Subcutaneous abdominal adipose tissue (tissue), 5 donors: ENCODE results near the gene CFAP299.

Experiments
- H3K27ac ChIP-seq: one replicate; pipeline ENCODE4 v1.7.0; 2013; ENCODE audit warnings: low read depth, mild to moderate bottlenecking, inconsistent platforms, low read length, moderate library complexity
- H3K27me3 ChIP-seq, 5 donors: one replicate each; pipeline ENCODE4 v1.7.0; 2013; ENCODE audit warnings: low read length in 5 of 5, inconsistent platforms in 1 of 5; ENCODE audit not compliant: control insufficient read depth in 5 of 5, insufficient read depth in 4 of 5
- H3K36me3 ChIP-seq, 5 donors: one replicate each; pipeline ENCODE4 v1.7.0; 2013; ENCODE audit warnings: low read length in 5 of 5; ENCODE audit not compliant: control insufficient read depth in 5 of 5, insufficient read depth in 5 of 5
- H3K4me1 ChIP-seq, 5 donors: one replicate each; pipeline ENCODE4 v1.7.0; 2013; ENCODE audit warnings: low read length in 5 of 5, mild to moderate bottlenecking in 3 of 5, moderate library complexity in 1 of 5; ENCODE audit not compliant: control insufficient read depth in 5 of 5, insufficient read depth in 5 of 5
- H3K4me3 ChIP-seq, 5 donors: one replicate each; pipeline ENCODE4 v1.7.0; 2013; ENCODE audit warnings: low read length in 5 of 5, low read depth in 1 of 5
- H3K9ac ChIP-seq, 5 donors: one replicate each; pipeline ENCODE4 v1.7.0; 2013; ENCODE audit warnings: low read length in 5 of 5, mild to moderate bottlenecking in 4 of 5, moderate library complexity in 3 of 5
- H3K9me3 ChIP-seq, 5 donors: one replicate each; pipeline ENCODE4 v1.7.0; 2013; ENCODE audit warnings: low read length in 5 of 5; ENCODE audit not compliant: control insufficient read depth in 5 of 5
- donor health status: healthy.
- donor health status: healthy.
- donor health status: healthy.
- donor health status: healthy.
- donor health status: healthy.

CFAP299 gene

GRCh38 chr4:80542747-80543146, 207.2 kb downstream of the CFAP299 start:
- Histone ChIP-seq H3K4me3 (no peak overlapping the region), H3K4me1 (no peaks in the 10 kb centered on the region), H3K27ac (no peak overlapping the region), H3K9me3 (no peaks in the 10 kb centered on the region), H3K27me3 (no peaks in the 10 kb centered on the region), H3K9ac (no peak overlapping the region), H3K36me3 (no peaks in the 10 kb centered on the region)

GRCh38 chr4:80560337-80560736, 224.8 kb downstream of the CFAP299 start:
- Histone ChIP-seq H3K36me3 (no peaks in the 10 kb centered on the region), H3K9ac (no peak overlapping the region), H3K27ac (no peak overlapping the region), H3K4me1 (no peaks in the 10 kb centered on the region), H3K27me3 (no peaks in the 10 kb centered on the region), H3K9me3 (no peaks in the 10 kb centered on the region), H3K4me3 (no peak overlapping the region)

GRCh38 chr4:80566203-80566872, 230.8 kb downstream of the CFAP299 start:
- no peak overlapping the region for H3K4me3 ChIP-seq
- H3K36me3 ChIP-seq, result no peaks in the 10 kb centered on the region
- no peaks in the 10 kb centered on the region for H3K9me3 ChIP-seq
- H3K27me3 ChIP-seq, result no peaks in the 10 kb centered on the region
- H3K4me1 ChIP-seq, result no peaks in the 10 kb centered on the region
- H3K27ac ChIP-seq, result no peak overlapping the region
- no peak overlapping the region for H3K9ac ChIP-seq

- no peaks in the 10 kb centered on the region for H3K9me3 ChIP-seq
- no peak overlapping the region for H3K9ac ChIP-seq
Measured at GRCh38 chr4:80568891-80569290, 233.4 kb downstream of the CFAP299 start.

GRCh38 chr4:80576796-80577195, 241.3 kb downstream of the CFAP299 start:
- Histone ChIP-seq H3K4me1 (no peaks in the 10 kb centered on the region), H3K27ac (no peak overlapping the region), H3K9ac (no peak overlapping the region), H3K36me3 (no peaks in the 10 kb centered on the region), H3K27me3 (no peaks in the 10 kb centered on the region), H3K9me3 (no peaks in the 10 kb centered on the region), H3K4me3 (no peak overlapping the region)

More at GRCh38 chr4:80568891-80569290, 233.4 kb downstream of the CFAP299 start:
- Histone ChIP-seq H3K27ac (no peak overlapping the region), H3K4me3 (no peak overlapping the region), H3K27me3 (no peaks in the 10 kb centered on the region), H3K4me1 (no peaks in the 10 kb centered on the region), H3K36me3 (no peaks in the 10 kb centered on the region)

GRCh38 chr4:80578001-80578400, 242.5 kb downstream of the CFAP299 start:
- Histone ChIP-seq H3K36me3 (no peaks in the 10 kb centered on the region), H3K27ac (no peak overlapping the region), H3K9ac (no peak overlapping the region), H3K27me3 (no peaks in the 10 kb centered on the region), H3K4me1 (no peaks in the 10 kb centered on the region), H3K9me3 (no peaks in the 10 kb centered on the region), H3K4me3 (no peak overlapping the region)

- Histone ChIP-seq H3K4me1 (no peaks in the 10 kb centered on the region), H3K4me3 (no peak overlapping the region), H3K27ac (no peak overlapping the region), H3K9ac (no peak overlapping the region), H3K27me3 (no peaks in the 10 kb centered on the region), H3K9me3 (no peaks in the 10 kb centered on the region), H3K36me3 (no peaks in the 10 kb centered on the region)
Measured at GRCh38 chr4:80585542-80585941, 250.0 kb downstream of the CFAP299 start.

GRCh38 chr4:80586716-80587115, 251.2 kb downstream of the CFAP299 start:
- H3K4me3 ChIP-seq, result no peak overlapping the region
- no peak overlapping the region for H3K9ac ChIP-seq
- no peak overlapping the region for H3K27ac ChIP-seq
- H3K4me1 ChIP-seq, result no peaks in the 10 kb centered on the region
- H3K27me3 ChIP-seq, result no peaks in the 10 kb centered on the region
- no peaks in the 10 kb centered on the region for H3K36me3 ChIP-seq
- no peaks in the 10 kb centered on the region for H3K9me3 ChIP-seq

GRCh38 chr4:80587871-80588385, 252.4 kb downstream of the CFAP299 start:
- Histone ChIP-seq H3K27me3 (no peaks in the 10 kb centered on the region), H3K9me3 (no peaks in the 10 kb centered on the region), H3K9ac (no peak overlapping the region)

GRCh38 chr4:80592950-80593349, 257.4 kb downstream of the CFAP299 start:
- Histone ChIP-seq H3K36me3 (no peaks in the 10 kb centered on the region), H3K4me3 (no peak overlapping the region), H3K4me1 (no peaks in the 10 kb centered on the region), H3K27ac (no peak overlapping the region), H3K9me3 (no peaks in the 10 kb centered on the region), H3K9ac (no peak overlapping the region), H3K27me3 (no peaks in the 10 kb centered on the region)

More at GRCh38 chr4:80587871-80588385, 252.4 kb downstream of the CFAP299 start:
- Histone ChIP-seq H3K4me3 (no peak overlapping the region), H3K4me1 (no peaks in the 10 kb centered on the region), H3K27ac (no peak overlapping the region), H3K36me3 (no peaks in the 10 kb centered on the region)
